Hepatocyte (in vitro differentiated cells): ENCODE measurements around the gene KMO. TPM values are rescaled to one million over a fixed set of nuclear protein-coding genes. Genes with fewer than 3 reads are reported as not detected.

Experiments used
- DNase-seq: peaks from one replicate; pipeline ENCODE4 v3.0.0-alpha.2; 2016; ENCODE audit warnings: low spot score
- H2AFZ ChIP-seq: fragments of 200-600 bp; sonication (generic); 2 replicates; pipeline ENCODE4 v1.6.0; 2016; ENCODE audit warnings: antibody characterized with exemption, mild to moderate bottlenecking
- H3K27ac ChIP-seq: fragments of 200-600 bp; sonication (generic); 2 replicates; pipeline ENCODE4 v1.5.1; 2016; ENCODE audit warnings: mild to moderate bottlenecking
- H3K27me3 ChIP-seq: fragments of 200-600 bp; sonication (generic); 2 replicates; pipeline ENCODE4 v1.6.1; 2016
- H3K36me3 ChIP-seq: fragments of 200-600 bp; sonication (generic); replicated peaks from 2 replicates; pipeline ENCODE4 v1.5.1; 2016; ENCODE audit warnings: low read depth; ENCODE audit not compliant: insufficient read depth
- H3K4me1 ChIP-seq: fragments of 200-600 bp; sonication (generic); 2 replicates; pipeline ENCODE4 v1.5.1; 2016; ENCODE audit warnings: mild to moderate bottlenecking, moderate library complexity; ENCODE audit not compliant: insufficient read depth
- H3K4me2 ChIP-seq: fragments of 200-600 bp; sonication (generic); 2 replicates; pipeline ENCODE4 v1.6.0; 2016
- H3K4me3 ChIP-seq: fragments of 200-600 bp; sonication (generic); 2 replicates; pipeline ENCODE4 v1.5.1; 2016; ENCODE audit warnings: mild to moderate bottlenecking
- H3K79me2 ChIP-seq: fragments of 200-600 bp; sonication (generic); 2 replicates; pipeline ENCODE4 v1.6.0; 2017; ENCODE audit warnings: mild to moderate bottlenecking
- H3K9me2 ChIP-seq: fragments of 200-600 bp; sonication (generic); replicated peaks from 2 replicates; pipeline ENCODE4 v1.6.0; 2017; ENCODE audit warnings: mild to moderate bottlenecking; ENCODE audit not compliant: insufficient read depth
- H3K9me3 ChIP-seq: fragments of 200-600 bp; sonication (generic); 2 replicates; pipeline ENCODE4 v1.5.1; 2016; ENCODE audit warnings: low read depth, mild to moderate bottlenecking
- H4K20me1 ChIP-seq: fragments of 200-600 bp; sonication (generic); 2 replicates; pipeline ENCODE4 v1.6.0; 2016; ENCODE audit warnings: mild to moderate bottlenecking; ENCODE audit not compliant: insufficient read depth, poor library complexity, severe bottlenecking
- EZH2 ChIP-seq: fragments of 200-600 bp; sonication (generic); IDR thresholded peaks from 2 replicates; pipeline ENCODE4 v1.6.1; 2016; ENCODE audit warnings: antibody characterized with exemption, mild to moderate bottlenecking, borderline replicate concordance
- EZH2phosphoT487 ChIP-seq: fragments of 200-600 bp; sonication (generic); IDR thresholded peaks from one replicate; pipeline ENCODE4 v1.6.1; 2018; ENCODE audit warnings: antibody characterized with exemption, mild to moderate bottlenecking, low read depth, moderate library complexity; ENCODE audit not compliant: unreplicated experiment, severe bottlenecking
- WGBS: methylation state at CpG from one replicate; pipeline ENCODE4 v1.1.6; 2016; ENCODE audit warnings: low lambda C conversion rate; ENCODE audit errors: missing lambda C conversion rate; 5-methylcytosine and 5-hydroxymethylcytosine counted together
- polyA plus RNA-seq: library from polyadenylated mRNA; unstranded; fragments of >200 nt; fragmentation: Nextera tagmentation; extraction: Ambion mirVana; gene quantifications from 2 replicates; pipeline ENCODE4 v1.2.1, GENCODE V29; 2016
- total RNA-seq: library from RNA; depleted of rRNA; stranded (reverse); fragments of >200 nt; gene quantifications from 2 replicates; pipeline ENCODE4 v1.2.3, GENCODE V29; 2014
- TF ChIP-seq, protein P1 (sequence below): fragments of 200-600 bp; sonication (generic); IDR thresholded peaks from 2 replicates; pipeline ENCODE4 v1.5.1; 2016; ENCODE audit warnings: antibody characterized with exemption, mild to moderate bottlenecking; ENCODE audit not compliant: poor library complexity

The KMO gene
- total and polyA plus RNA-seq, 2 experiments from 2014 or later, result 1.4 to 2.8 TPM

DNA sequence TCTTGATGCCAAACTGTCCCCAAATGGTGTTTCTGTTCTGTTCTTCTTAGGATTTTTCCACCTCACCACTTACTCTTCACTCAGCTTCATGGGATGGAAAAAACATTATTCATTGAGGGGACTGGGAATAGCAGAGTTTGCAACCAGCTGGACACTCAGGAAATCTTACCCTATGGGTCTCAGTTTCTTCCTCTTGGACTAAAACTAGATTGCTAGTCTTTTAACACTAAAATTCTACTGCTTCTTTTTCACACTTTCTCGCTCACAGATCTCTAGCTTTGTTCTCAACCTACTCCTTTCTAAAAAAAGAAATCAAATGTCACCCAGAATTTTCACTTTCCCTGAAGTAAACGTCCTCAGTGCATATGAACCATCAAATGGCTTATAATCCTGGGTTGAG, 4.8 kb downstream of the KMO start:
- Histone ChIP-seq H4K20me1 (no peaks in the 10 kb centered on the region), H2AFZ (no peak overlapping the region), H3K9me2 (no peaks in the 10 kb centered on the region), H3K4me2 (no peak overlapping the region), H3K4me1 (peaks cover 5% of the 10 kb centered on the region), H3K27ac (no peak overlapping the region), H3K79me2 (no peaks in the 10 kb centered on the region), H3K36me3 (no peaks in the 10 kb centered on the region), H3K27me3 (peaks cover 3% of the 10 kb centered on the region), H3K9me3 (no peaks in the 10 kb centered on the region), H3K4me3 (no peak overlapping the region)
- DNase-seq, result no peak
- TF ChIP-seq, protein P1, sequence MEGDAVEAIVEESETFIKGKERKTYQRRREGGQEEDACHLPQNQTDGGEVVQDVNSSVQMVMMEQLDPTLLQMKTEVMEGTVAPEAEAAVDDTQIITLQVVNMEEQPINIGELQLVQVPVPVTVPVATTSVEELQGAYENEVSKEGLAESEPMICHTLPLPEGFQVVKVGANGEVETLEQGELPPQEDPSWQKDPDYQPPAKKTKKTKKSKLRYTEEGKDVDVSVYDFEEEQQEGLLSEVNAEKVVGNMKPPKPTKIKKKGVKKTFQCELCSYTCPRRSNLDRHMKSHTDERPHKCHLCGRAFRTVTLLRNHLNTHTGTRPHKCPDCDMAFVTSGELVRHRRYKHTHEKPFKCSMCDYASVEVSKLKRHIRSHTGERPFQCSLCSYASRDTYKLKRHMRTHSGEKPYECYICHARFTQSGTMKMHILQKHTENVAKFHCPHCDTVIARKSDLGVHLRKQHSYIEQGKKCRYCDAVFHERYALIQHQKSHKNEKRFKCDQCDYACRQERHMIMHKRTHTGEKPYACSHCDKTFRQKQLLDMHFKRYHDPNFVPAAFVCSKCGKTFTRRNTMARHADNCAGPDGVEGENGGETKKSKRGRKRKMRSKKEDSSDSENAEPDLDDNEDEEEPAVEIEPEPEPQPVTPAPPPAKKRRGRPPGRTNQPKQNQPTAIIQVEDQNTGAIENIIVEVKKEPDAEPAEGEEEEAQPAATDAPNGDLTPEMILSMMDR, result no peak
- no peak for TF ChIP-seq EZH2
- no peak for TF ChIP-seq EZH2phosphoT487
- WGBS, result 89% methylated on average over 2 of the region's 2 CpGs

DNA sequence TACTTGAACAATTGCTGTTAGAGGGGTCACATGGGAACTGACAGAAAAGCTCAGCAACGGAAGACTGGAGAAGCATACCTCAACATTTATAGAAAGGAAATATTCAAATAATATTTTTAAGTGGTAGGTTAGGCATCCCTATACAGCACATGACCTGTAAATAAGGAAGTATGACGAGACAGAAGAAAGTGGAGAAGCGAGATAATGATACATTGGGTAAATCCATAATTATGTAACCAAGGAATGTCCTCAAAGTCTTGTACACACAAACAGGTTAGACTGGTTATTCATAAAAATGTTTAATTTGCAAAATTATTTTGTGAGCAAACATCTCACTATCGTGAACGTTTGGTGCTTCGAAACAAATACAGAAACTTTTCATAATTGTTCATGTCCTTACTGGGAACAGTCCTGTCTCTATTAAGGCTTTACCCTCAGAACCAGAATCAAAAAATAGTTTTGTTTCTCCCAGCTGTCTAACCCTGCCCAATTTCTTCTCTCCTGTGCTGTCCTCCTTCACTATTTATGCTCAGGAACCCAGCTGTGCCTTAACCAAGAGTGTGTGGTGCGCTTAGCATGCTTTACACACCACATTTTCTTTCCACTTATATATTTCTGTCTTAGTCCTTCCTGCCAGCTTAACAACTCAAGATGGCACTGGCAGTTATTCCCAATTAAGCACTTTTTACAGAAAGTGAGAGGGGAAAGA, 10.2 kb downstream of the KMO start:
- Histone ChIP-seq H3K27me3 (no peaks in the 10 kb centered on the region), H3K27ac (no peak overlapping the region), H3K4me3 (no peak overlapping the region), H3K4me1 (no peaks in the 10 kb centered on the region), H3K36me3 (no peaks in the 10 kb centered on the region), H3K79me2 (no peaks in the 10 kb centered on the region), H3K4me2 (no peak overlapping the region), H2AFZ (no peak overlapping the region), H3K9me3 (no peaks in the 10 kb centered on the region), H4K20me1 (no peaks in the 10 kb centered on the region), H3K9me2 (no peaks in the 10 kb centered on the region)
- TF ChIP-seq EZH2phosphoT487 (no peak), EZH2 (no peak)
- TF ChIP-seq, protein P1, result no peak
- WGBS, result 84% methylated on average over 7 of the region's 7 CpGs
- DNase-seq, result no peak

DNA sequence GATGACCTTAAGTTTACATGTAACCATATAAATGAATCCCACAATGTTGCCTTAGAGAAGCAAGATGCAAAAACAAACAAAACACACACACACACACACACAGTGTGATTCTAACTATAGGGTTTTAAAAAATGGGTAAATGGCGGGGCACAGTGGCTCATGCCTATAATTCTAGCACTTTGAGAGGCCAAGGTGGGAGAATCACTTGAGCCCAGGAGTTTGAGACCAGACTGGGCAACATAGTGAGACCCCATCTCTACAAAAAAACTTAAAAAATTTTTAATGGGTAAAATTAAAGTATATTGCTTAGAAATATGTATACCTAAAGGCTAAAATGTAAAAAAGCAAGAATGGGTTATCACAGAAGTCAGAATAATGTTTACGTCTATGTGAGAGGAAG, 15.8 kb downstream of the KMO start:
- Histone ChIP-seq H3K4me1 (no peaks in the 10 kb centered on the region), H4K20me1 (no peaks in the 10 kb centered on the region), H2AFZ (no peak overlapping the region), H3K27me3 (no peaks in the 10 kb centered on the region), H3K9me2 (no peaks in the 10 kb centered on the region), H3K4me3 (no peak overlapping the region), H3K27ac (no peak overlapping the region), H3K4me2 (no peak overlapping the region), H3K9me3 (no peaks in the 10 kb centered on the region), H3K36me3 (no peaks in the 10 kb centered on the region), H3K79me2 (no peaks in the 10 kb centered on the region)
- 100% methylated on average over 1 of the region's 2 CpGs for WGBS
- TF ChIP-seq EZH2 (no peak), EZH2phosphoT487 (no peak)
- TF ChIP-seq, protein P1, result no peak
- DNase-seq, result no peak
